Suprapubic skin (tissue), 4 donors: ENCODE results near the gene SLC25A5. TPM values are rescaled to one million over a fixed set of nuclear protein-coding genes. Genes with fewer than 3 reads are reported as not detected.
A peak's percentile ranks its signal among the peaks of the same experiment; 100 is the strongest.
"Not testable (repeated sequence)": the region's sequence is repeated elsewhere in the genome, so short reads cannot be mapped to it uniquely, and the experiment has no call there.

Source experiments
- DNase-seq, 2 donors: peaks; one replicate each; pipeline ENCODE4 v3.0.0-alpha.2; 2019; ENCODE audit warnings: low spot score in 2 of 2
- H3K27ac ChIP-seq: fragments of 200-600 bp; sonication (generic); one replicate; pipeline ENCODE4 v1.5.1; 2019
- H3K27me3 ChIP-seq: fragments of 200-600 bp; sonication (generic); one replicate; pipeline ENCODE4 v1.5.1; 2019
- H3K36me3 ChIP-seq: fragments of 200-600 bp; sonication (generic); one replicate; pipeline ENCODE4 v1.5.1; 2019
- H3K4me1 ChIP-seq: fragments of 200-600 bp; sonication (generic); one replicate; pipeline ENCODE4 v1.5.1; 2019
- H3K4me3 ChIP-seq: fragments of 200-600 bp; sonication (generic); one replicate; pipeline ENCODE4 v1.5.1; 2019; ENCODE audit warnings: mild to moderate bottlenecking
- H3K9me3 ChIP-seq: fragments of 200-600 bp; sonication (generic); one replicate; pipeline ENCODE4 v1.5.1; 2019
- EP300 ChIP-seq: sonication (generic); formaldehyde crosslinking; IDR thresholded peaks from one replicate; pipeline ENCODE4 v1.6.1; 2017; ENCODE audit warnings: antibody characterized with exemption
- POLR2A ChIP-seq, 2 donors: fragments of 450-650 bp; IDR thresholded peaks; one replicate each; pipeline ENCODE4 v1.6.1; 2017; ENCODE audit warnings: antibody characterized with exemption in 2 of 2, mild to moderate bottlenecking in 2 of 2, moderate library complexity in 2 of 2
- POLR2AphosphoS5 ChIP-seq, 3 donors: sonication (generic); formaldehyde crosslinking; IDR thresholded peaks; one replicate each; pipeline ENCODE4 v1.6.1; 2017; ENCODE audit warnings: antibody characterized with exemption in 3 of 3
- WGBS: methylation state at CpG from one replicate; pipeline ENCODE4 v1.1.5; 2018; 5-methylcytosine and 5-hydroxymethylcytosine counted together
- total RNA-seq, 4 donors: library from RNA; depleted of rRNA; stranded (reverse); fragments of >200 nt; gene quantifications; one replicate each; pipeline ENCODE4 v1.1.0, GENCODE V29; 2016
- TF ChIP-seq, protein P1 (sequence below), 2 donors: fragments of 200-600 bp in 1 of 2; fragments of 450-650 bp in 1 of 2; sonication (generic) in 1 of 2; IDR thresholded peaks; one replicate each; pipeline ENCODE4 v1.5.1; 2016 to 2019; ENCODE audit warnings: antibody characterized with exemption in 2 of 2, mild to moderate bottlenecking in 1 of 2, moderate library complexity in 1 of 2

Gene SLC25A5
- total RNA-seq, 4 donors from 2014 or later: 177 to 516 (median 455) TPM

DNA sequence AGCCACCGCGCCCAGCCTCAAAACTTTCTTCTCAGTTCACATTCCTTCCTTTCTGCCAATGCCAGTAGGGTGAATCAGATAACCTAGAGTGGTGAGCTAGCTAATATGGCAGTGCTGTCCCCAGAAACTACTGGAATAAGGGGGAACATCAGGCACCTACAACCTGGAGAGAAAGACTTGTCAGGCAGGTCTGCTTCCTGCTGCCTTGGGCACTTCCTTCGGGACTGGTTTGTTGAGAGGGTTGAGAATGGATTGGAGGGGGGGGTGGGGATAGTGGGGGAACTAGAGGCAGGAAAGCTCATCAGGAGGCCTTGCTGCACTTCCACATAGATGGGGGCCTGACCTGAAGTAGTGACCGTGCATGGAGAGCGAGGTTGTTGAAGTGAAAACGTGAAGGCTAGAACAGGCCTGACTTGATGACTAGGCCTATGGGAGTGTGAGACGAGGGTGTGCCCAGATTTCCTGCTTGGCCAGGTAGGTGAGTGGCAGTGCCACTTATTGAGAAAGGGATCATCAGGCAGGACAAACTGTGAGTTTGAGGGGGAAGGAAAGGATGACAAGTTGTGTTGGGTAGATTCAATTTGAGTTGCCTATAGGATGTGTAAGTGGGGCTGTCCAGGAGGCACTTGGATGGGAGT is 33.4 kb downstream of the SLC25A5 start:
- no peaks in the 10 kb centered on the region for H3K36me3 ChIP-seq
- H3K9me3 ChIP-seq: no peaks in the 10 kb centered on the region
- H3K27ac ChIP-seq: peak overlapping the region; percentile 84
- peak in 1 of 2 donors; percentile 45 for DNase-seq
- peaks cover 17% of the 10 kb centered on the region for H3K4me1 ChIP-seq
- H3K27me3 ChIP-seq: no peaks in the 10 kb centered on the region
- H3K4me3 ChIP-seq: no peak overlapping the region
- TF ChIP-seq POLR2AphosphoS5 (IDR thresholded peaks at IDR 0.05) (peak in 1 of 3 donors; percentile 49), POLR2A (IDR thresholded peaks at IDR 0.05) (no peak)
- 73% methylated on average over 7 of the region's 7 CpGs for WGBS

DNA sequence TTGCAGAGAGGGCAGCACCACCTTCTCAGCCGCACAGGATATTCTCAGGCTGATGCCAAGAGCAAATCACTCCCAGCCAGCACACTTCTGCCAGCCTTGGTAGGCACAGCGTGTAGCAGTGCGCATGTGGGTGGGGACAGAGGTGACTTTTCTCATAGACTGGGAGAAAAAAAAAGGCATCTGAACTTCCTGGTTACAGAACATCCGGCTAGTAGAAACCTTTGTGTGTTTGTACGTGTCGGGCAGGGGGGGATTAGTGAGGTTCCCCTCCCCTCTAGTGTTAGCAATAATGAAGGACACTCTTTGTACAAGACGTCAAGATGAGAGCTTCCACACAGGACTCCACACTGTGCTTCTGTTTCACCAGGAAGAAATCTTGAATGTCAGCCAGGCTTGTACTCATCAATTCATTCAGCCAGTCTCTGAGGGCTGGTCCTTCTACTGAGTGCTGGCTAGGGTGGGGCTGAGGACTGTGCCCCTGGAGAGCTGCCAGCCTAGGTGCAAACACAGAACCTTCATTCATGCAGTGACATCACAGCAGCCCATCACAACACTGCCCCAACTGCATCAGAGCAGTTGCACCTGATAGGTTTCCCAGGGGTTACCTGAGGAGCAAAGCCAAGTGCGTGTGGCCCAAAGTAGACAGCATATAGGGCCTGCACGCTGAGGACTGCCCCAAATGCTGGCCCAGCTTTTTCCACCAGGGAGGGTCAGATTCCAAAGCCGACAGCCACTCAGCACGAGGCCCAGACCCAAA is 34.7 kb downstream of the SLC25A5 start:
- Histone ChIP-seq H3K4me3 (no peak overlapping the region), H3K4me1 (peaks cover 17% of the 10 kb centered on the region), H3K27ac (peak overlapping the region; percentile 84), H3K27me3 (no peaks in the 10 kb centered on the region), H3K36me3 (no peaks in the 10 kb centered on the region), H3K9me3 (no peaks in the 10 kb centered on the region)
- 45% methylated on average over 9 of the region's 11 CpGs for WGBS
- no peak for TF ChIP-seq POLR2A (IDR thresholded peaks at IDR 0.05)
- no peak for TF ChIP-seq EP300
- TF ChIP-seq, protein P1, sequence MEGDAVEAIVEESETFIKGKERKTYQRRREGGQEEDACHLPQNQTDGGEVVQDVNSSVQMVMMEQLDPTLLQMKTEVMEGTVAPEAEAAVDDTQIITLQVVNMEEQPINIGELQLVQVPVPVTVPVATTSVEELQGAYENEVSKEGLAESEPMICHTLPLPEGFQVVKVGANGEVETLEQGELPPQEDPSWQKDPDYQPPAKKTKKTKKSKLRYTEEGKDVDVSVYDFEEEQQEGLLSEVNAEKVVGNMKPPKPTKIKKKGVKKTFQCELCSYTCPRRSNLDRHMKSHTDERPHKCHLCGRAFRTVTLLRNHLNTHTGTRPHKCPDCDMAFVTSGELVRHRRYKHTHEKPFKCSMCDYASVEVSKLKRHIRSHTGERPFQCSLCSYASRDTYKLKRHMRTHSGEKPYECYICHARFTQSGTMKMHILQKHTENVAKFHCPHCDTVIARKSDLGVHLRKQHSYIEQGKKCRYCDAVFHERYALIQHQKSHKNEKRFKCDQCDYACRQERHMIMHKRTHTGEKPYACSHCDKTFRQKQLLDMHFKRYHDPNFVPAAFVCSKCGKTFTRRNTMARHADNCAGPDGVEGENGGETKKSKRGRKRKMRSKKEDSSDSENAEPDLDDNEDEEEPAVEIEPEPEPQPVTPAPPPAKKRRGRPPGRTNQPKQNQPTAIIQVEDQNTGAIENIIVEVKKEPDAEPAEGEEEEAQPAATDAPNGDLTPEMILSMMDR (IDR thresholded peaks at IDR 0.05): no peak
- no peak for TF ChIP-seq POLR2AphosphoS5 (IDR thresholded peaks at IDR 0.05)
- peak in 1 of 2 donors; percentile 71 for DNase-seq

DNA sequence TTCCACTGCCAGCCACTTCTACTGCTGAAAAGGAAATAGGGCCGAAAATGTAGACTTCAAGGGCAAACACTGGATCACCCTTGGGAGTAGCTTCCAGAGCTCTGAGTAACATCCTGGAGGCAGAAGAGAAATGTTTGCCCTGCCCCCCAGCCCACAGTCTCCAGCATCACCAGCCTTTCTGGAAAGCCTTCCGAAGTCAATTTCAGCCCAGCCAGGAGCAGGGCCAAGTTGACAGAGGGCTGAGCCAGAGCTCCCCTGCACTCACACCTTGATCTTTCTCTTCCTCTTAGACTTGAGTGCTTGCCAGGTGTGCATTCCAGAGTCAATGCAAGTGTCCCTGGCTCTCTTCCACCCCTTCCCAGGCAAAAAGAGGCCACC is 35.2 kb downstream of the SLC25A5 start:
- Histone ChIP-seq H3K9me3 (no peaks in the 10 kb centered on the region), H3K27ac (peak overlapping the region; percentile 84), H3K27me3 (no peaks in the 10 kb centered on the region), H3K4me3 (no peak overlapping the region), H3K36me3 (no peaks in the 10 kb centered on the region), H3K4me1 (peaks cover 17% of the 10 kb centered on the region)
- peak in 1 of 2 donors; percentile 59 for DNase-seq
- TF ChIP-seq EP300 (no peak), POLR2A (IDR thresholded peaks at IDR 0.05) (no peak), POLR2AphosphoS5 (IDR thresholded peaks at IDR 0.05) (no peak)
- TF ChIP-seq, protein P1 (IDR thresholded peaks at IDR 0.05): no peak
- 36% methylated on average over 2 of the region's 2 CpGs for WGBS

DNA sequence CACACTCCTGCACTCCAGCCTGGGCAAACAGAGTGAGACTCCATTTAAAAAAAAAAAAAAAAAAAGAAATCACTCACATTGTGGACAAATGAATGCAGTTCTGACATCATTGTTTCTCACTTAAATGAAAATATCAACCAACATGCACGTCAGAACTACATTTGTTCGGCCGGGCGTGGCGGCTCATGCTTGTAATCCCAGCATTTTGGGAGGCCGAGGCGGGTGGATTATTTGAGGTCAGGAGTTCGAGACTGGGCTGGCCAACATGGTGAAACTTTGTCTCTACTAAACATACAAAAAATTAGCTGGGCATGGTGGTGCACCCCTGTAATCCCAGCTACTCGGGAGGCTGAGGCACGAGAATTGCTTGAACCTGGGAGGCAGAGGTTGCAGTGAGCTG is 36.9 kb downstream of the SLC25A5 start:
- not testable (repeated sequence) for H3K27ac ChIP-seq, H3K36me3 ChIP-seq, H3K9me3 ChIP-seq, DNase-seq, H3K4me3 ChIP-seq, H3K27me3 ChIP-seq
- 89% methylated on average over 10 of the region's 10 CpGs for WGBS
- H3K4me1 ChIP-seq: peaks cover 17% of the 10 kb centered on the region

DNA sequence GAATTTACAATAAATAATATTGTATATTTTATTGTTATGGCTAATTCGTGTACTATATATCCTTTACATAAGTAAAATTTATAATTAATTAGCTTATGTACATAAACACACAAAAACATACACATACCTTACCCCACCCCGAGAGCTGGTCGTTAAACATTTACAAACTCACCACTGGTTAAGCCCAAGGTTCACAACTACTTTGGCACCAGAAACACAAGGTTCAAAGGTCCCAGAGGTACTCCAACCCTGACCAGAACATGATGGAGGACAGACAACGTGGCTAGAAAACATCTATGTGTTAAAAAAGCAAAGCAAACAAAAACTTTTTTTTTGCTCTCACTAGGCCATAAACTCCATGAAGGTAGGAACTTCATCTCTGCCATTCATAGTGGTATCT is 37.7 kb downstream of the SLC25A5 start:
- H3K36me3 ChIP-seq: no peaks in the 10 kb centered on the region
- 84% methylated on average over 4 of the region's 4 CpGs for WGBS
- H3K4me3 ChIP-seq: no peak overlapping the region
- TF ChIP-seq, protein P1 (IDR thresholded peaks at IDR 0.05): no peak
- no peak for TF ChIP-seq POLR2A (IDR thresholded peaks at IDR 0.05)
- no peak for TF ChIP-seq EP300
- no peak for TF ChIP-seq POLR2AphosphoS5 (IDR thresholded peaks at IDR 0.05)
- H3K27me3 ChIP-seq: no peaks in the 10 kb centered on the region
- no peaks in the 10 kb centered on the region for H3K9me3 ChIP-seq
- peaks cover 17% of the 10 kb centered on the region for H3K4me1 ChIP-seq
- no peak overlapping the region for H3K27ac ChIP-seq
- no peak for DNase-seq

DNA sequence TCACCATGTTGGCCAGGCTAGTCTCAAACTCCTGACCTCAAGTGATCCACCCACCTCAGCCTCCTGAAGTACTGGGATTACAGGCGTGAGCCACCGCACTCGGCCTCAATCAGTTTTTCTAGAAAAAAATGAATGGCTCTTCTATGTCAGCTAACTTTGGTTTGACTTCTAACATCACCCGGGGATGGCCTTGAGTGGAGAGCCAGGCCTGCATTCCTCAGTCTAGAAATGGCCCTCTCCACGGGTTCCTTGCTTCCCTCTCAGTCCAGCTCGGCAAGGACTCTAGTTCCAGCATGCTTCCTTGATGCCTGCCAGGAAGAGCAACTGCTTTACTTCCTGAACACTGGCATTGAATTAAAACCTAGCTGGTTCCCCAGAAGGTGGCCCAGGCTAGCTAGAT is 39.0 kb downstream of the SLC25A5 start:
- no peak overlapping the region for H3K27ac ChIP-seq
- no peak for TF ChIP-seq EP300
- TF ChIP-seq POLR2AphosphoS5 (IDR thresholded peaks at IDR 0.05): no peak
- no peak for TF ChIP-seq POLR2A (IDR thresholded peaks at IDR 0.05)
- TF ChIP-seq, protein P1 (IDR thresholded peaks at IDR 0.05): no peak
- no peak for DNase-seq
- H3K27me3 ChIP-seq: no peaks in the 10 kb centered on the region
- no peaks in the 10 kb centered on the region for H3K9me3 ChIP-seq
- H3K36me3 ChIP-seq: no peaks in the 10 kb centered on the region
- 70% methylated on average over 6 of the region's 6 CpGs for WGBS
- peaks cover 18% of the 10 kb centered on the region for H3K4me1 ChIP-seq
- H3K4me3 ChIP-seq: no peak overlapping the region
